ENCODE results near the gene CDC40. TPM values are rescaled to one million over a fixed set of nuclear protein-coding genes. Genes with fewer than 3 reads are reported as not detected.

The CDC40 gene
- total RNA-seq = 10 to 100 TPM; 19.2 to 24.6 (median 22.2) TPM

GRCh38 chr6:110180228-110181008, at the start of gene CDC40:
TSS of gene CDC40 (plus strand) at chr6:110180427. CDS start at chr6:110180445, 18 bp downstream.
- TF ChIP-seq, protein P1, sequence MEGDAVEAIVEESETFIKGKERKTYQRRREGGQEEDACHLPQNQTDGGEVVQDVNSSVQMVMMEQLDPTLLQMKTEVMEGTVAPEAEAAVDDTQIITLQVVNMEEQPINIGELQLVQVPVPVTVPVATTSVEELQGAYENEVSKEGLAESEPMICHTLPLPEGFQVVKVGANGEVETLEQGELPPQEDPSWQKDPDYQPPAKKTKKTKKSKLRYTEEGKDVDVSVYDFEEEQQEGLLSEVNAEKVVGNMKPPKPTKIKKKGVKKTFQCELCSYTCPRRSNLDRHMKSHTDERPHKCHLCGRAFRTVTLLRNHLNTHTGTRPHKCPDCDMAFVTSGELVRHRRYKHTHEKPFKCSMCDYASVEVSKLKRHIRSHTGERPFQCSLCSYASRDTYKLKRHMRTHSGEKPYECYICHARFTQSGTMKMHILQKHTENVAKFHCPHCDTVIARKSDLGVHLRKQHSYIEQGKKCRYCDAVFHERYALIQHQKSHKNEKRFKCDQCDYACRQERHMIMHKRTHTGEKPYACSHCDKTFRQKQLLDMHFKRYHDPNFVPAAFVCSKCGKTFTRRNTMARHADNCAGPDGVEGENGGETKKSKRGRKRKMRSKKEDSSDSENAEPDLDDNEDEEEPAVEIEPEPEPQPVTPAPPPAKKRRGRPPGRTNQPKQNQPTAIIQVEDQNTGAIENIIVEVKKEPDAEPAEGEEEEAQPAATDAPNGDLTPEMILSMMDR (IDR thresholded peaks at IDR 0.05; ENCODE audit: low read depth) = no peak

DNA sequence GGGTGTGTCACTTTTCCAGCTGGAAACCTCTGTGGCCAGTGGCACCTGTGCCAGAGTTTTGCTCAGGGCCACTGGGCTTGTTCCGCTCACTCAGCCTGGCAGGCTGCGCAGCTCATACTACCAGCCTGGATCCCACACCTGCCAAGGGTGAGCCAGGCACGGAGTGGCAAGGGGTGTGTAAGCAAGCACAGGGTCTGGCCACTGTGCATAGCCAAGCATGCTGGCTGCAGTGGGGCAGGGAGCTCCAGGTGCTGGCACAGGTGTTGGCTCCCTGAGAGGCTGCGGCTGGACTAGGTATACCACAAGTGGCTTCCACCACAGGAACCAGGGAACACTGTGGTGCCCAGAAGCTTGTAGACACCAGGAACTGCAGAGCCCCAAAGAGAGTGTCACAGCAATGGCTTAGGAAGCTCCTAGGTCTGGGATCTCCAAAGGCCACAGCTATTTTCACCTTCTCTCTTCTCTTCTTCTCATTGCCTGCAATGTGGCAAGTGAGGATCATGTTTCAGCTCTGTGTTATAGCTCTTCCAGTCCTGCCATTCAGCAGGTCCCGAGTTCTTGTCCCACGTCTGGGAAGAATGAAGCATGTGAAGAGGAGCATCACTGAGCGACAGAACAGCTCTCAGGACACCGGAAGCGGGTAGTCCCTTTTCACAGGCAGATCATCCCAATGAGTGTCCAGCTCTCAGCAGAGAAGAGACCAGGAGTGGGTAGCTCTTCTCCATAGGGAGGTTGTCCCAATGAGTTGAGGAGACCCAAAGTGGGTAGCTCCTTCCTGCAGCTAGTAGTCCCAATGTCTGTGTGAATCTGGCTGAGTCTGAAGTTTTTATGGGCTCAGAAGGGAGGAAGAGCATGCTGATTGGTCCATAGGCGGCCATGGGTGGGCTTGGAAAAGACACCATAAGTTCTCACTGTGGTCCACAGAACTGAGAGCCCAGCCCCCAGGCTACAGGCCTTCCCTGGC, 42.0 kb upstream of the CDC40 start:
- TF ChIP-seq, protein P1 (IDR thresholded peaks at IDR 0.05; ENCODE audit: low read depth) = no peak

DNA sequence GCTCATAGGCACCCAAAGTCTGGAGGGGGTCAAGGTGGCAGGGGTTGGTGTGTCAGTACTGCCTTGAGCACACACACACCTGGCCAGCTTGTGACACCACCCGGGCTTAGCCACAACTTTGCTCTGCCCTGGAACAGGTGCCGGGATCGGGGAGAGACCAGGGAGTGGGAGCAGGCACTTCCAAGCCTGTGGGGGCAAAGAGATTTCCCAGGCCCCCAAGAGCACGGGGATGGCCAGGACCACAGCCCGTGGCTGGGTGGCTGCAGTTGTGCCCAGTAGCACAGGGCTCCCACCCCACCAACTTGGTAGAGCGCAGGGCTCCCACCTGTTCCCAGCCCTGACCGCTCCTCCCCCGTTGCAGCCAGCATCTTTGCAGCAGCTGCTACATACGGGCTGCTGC, 41.2 kb upstream of the CDC40 start:
- TF ChIP-seq, protein P1 (IDR thresholded peaks at IDR 0.05; ENCODE audit: low read depth) = no peak

- TF ChIP-seq, protein P1 (IDR thresholded peaks at IDR 0.05; ENCODE audit: low read depth) = no peak
These were observed 39.6 kb upstream of the CDC40 start for GRCh38 chr6:110140650-110141049.

- TF ChIP-seq, protein P1 (IDR thresholded peaks at IDR 0.05; ENCODE audit: low read depth) = no peak
These were observed 32.4 kb upstream of the CDC40 start for GRCh38 chr6:110147870-110148269.

- TF ChIP-seq, protein P1 (IDR thresholded peaks at IDR 0.05; ENCODE audit: low read depth) = no peak
These were observed 21.7 kb upstream of the CDC40 start for GRCh38 chr6:110158479-110158878.

DNA sequence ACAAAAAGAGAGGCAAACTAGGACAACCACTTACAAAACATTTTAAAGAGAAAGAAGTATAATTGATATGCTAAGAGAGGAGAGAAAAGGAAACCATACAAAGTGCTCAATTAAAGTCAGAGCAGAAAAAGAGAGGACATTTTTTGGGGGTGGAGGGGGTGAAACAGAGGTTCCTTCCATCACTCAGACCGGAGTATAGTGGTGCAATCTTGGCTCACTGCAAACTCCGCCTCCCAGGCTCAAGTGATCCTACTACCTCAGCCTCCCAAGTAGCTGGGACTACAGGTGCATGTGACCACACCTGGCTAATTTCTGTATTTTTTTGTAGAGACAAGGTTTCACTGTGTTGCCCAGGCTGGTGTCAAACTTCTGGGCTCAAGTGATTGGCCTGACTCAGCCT, 10.1 kb upstream of the CDC40 start:
- TF ChIP-seq, protein P1 (IDR thresholded peaks at IDR 0.05; ENCODE audit: low read depth) = no peak

All from subcutaneous adipose tissue (tissue), 4 donors.